Cardiac septum (tissue), 1 donor: Measurements from ENCODE around the gene DLGAP5. TPM values are rescaled to one million over a fixed set of nuclear protein-coding genes. Genes with fewer than 3 reads are reported as not detected.

Experiments
- DNase-seq: peaks from one replicate; pipeline ENCODE4 v3.0.0-alpha.2; 2020; ENCODE audit warnings: low spot score
- intact Hi-C: fragments of 100-400 bp; cut with DNase I; formaldehyde crosslinking; loops from one replicate; pipeline ENCODE4 v1.14.0; 2022
- long read RNA-seq: library from polyadenylated mRNA; unstranded; transcript quantifications from one replicate; pipeline ENCODE4 v2.0.0, GENCODE V29; 2021
- total RNA-seq: library from RNA; stranded (reverse); fragmentation: NEBNext Ultra II Directional; extraction: Animal tissue kit (Norgen Biotek cat#: 25700); gene quantifications from one replicate; pipeline ENCODE4 v1.2.1, GENCODE V29; 2021
- donor health status: DM: no; HTN: no; CAD: no.

The DLGAP5 gene
- 0.08 TPM for total RNA-seq
- long read RNA-seq, partial matches to known transcripts = 0 of 1 reads
- long read RNA-seq, other reads (novel, unspliced or antisense) = 0 of 1 reads

GRCh38 chr14:55191203-55192053, at the start of gene DLGAP5:
TSS of gene DLGAP5 (minus strand) at chr14:55191585. CDS start at chr14:55189179, 2,406 bp downstream.
- intact Hi-C loops = no loop called here
- peak; percentile 96 for DNase-seq

- intact Hi-C loops = no loop called here
- DNase-seq = no peak
Measured at GRCh38 chr14:55240526-55241178, 49.3 kb upstream of the DLGAP5 start.

GRCh38 chr14:55239320-55239719, 47.9 kb upstream of the DLGAP5 start:
- DNase-seq = no peak
- intact Hi-C loops = no loop called here

GRCh38 chr14:55238019-55238680, 46.8 kb upstream of the DLGAP5 start:
- intact Hi-C loops = no loop called here
- no peak for DNase-seq

- intact Hi-C loops = no loop called here
- no peak for DNase-seq
Measured at GRCh38 chr14:55233591-55233990, 42.2 kb upstream of the DLGAP5 start.

GRCh38 chr14:55228261-55228660, 36.9 kb upstream of the DLGAP5 start:
- intact Hi-C loops = no loop called here
- no peak for DNase-seq

- DNase-seq = no peak
- intact Hi-C loops = no loop called here
Measured at GRCh38 chr14:55223364-55223763, 32.0 kb upstream of the DLGAP5 start.

- intact Hi-C loops = no loop called here
- no peak for DNase-seq
Measured at GRCh38 chr14:55221968-55222367, 30.6 kb upstream of the DLGAP5 start.

- DNase-seq = no peak
- intact Hi-C loops = no loop called here
Measured at GRCh38 chr14:55221186-55221585, 29.8 kb upstream of the DLGAP5 start.

GRCh38 chr14:55220230-55220629, 28.8 kb upstream of the DLGAP5 start:
- intact Hi-C loops = no loop called here
- DNase-seq = no peak

GRCh38 chr14:55212634-55213033, 21.2 kb upstream of the DLGAP5 start:
- intact Hi-C loops = loop anchor here (2.0 kb wide), 2 partner anchors 142 to 218 kb away; no protein-coding TSS in a partner anchor
- no peak for DNase-seq

- intact Hi-C loops = no loop called here
- no peak for DNase-seq
Measured at GRCh38 chr14:55207832-55208231, 16.4 kb upstream of the DLGAP5 start.

- DNase-seq = no peak
- intact Hi-C loops = no loop called here
Measured at GRCh38 chr14:55206175-55206693, 14.8 kb upstream of the DLGAP5 start.

GRCh38 chr14:55201219-55202101, 10.1 kb upstream of the DLGAP5 start:
- DNase-seq = no peak
- intact Hi-C loops = no loop called here

GRCh38 chr14:55200651-55201050, 9.3 kb upstream of the DLGAP5 start:
- intact Hi-C loops = no loop called here
- DNase-seq = no peak

- DNase-seq = no peak
- intact Hi-C loops = no loop called here
Measured at GRCh38 chr14:55198749-55199148, 7.4 kb upstream of the DLGAP5 start.

- DNase-seq = no peak
- intact Hi-C loops = no loop called here
Measured at GRCh38 chr14:55194656-55195355, 3.4 kb upstream of the DLGAP5 start.

- DNase-seq = no peak
Measured at GRCh38 chr14:55192054-55192621, 753 bp upstream of the DLGAP5 start.

More at GRCh38 chr14:55192054-55192621, 753 bp upstream of the DLGAP5 start:
- intact Hi-C loops = no loop called here
